Measurements from ENCODE around the gene MLXIP. TPM values are rescaled to one million over a fixed set of nuclear protein-coding genes. Genes with fewer than 3 reads are reported as not detected.

Gene MLXIP
- total and polyA plus RNA-seq, 9 of the 15 experiments (the other 6 are each of a cell fraction or from before 2014, with no cell fraction given): 2.2 to 66.3 (median 18.1) TPM

DNA sequence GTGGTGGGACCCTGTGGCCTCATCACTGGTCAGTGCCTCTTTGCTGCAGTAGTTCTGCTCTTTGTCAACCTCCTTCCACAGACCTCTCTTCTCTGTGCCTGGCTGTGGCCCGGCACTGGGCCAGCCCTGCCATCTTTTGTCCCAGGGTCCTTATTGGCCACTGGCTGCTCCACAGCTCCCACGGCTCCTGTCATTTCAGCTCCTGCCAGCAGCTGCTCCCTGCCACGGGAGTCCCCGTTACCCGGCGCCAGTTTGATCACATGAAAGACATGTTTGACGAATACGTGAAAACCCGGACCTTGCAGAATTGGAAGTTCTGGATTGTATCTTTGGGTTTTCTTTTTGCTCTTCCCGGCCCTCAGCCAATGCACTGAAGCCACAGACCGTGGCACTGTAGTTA is 60.1 kb downstream of the MLXIP start:
- Histone ChIP-seq H3K36me3 (ENCODE audit: control insufficient read depth, insufficient read depth, low read length) (peaks cover 88% of the 10 kb centered on the region), H3K79me2 (ENCODE audit: control insufficient read depth, insufficient read depth, low read length) (no peaks in the 10 kb centered on the region), H4K20me1 (replicated peaks; ENCODE audit: control insufficient read depth, insufficient read depth, low read length) (peaks cover 13% of the 10 kb centered on the region), H3K27ac (ENCODE audit: extremely low read depth, low read depth, low read length) (no peak overlapping the region), H3K9ac (ENCODE audit: insufficient read depth in 1 of 2, low read depth in 2 of 2, low read length in 2 of 2) (peak overlapping the region in 1 of 2 experiments; percentile 14; a peak in 1 of 4 replicates), H3K4me1 (replicated peaks in 1 of 2; ENCODE audit: control insufficient read depth in 2 of 2, insufficient read depth in 2 of 2, low read length in 2 of 2) (peaks cover 0 to 22% of the 10 kb centered on the region in 2 experiments; a peak in 1 of 5 replicates), H2AFZ (ENCODE audit: low read depth, low read length) (no peak overlapping the region), H3K27me3 (ENCODE audit: control insufficient read depth in 2 of 2, insufficient read depth in 2 of 2, low read length in 2 of 2) (no peaks in the 10 kb centered on the region), H3K9me1 (ENCODE audit: control insufficient read depth, insufficient read depth, low read length) (no peaks in the 10 kb centered on the region), H3K9me3 (replicated peaks; ENCODE audit: control insufficient read depth, insufficient read depth, low read depth, low read length) (no peaks in the 10 kb centered on the region), H3K4me3 (no peak overlapping the region), H3K4me2 (ENCODE audit: insufficient read depth, low read length) (no peak overlapping the region)
- POLR2A ChIA-PET: interaction anchor here (0.6 to 1.6 kb wide), 6 partner anchors 9 to 335 kb away, joined by 3 to 7 read pairs (median 3); partner anchors contain the start of gene SETD1B
- in situ Hi-C loops (cut with MboI): no loop called here
- WGBS (ENCODE audit: insufficient coverage, low coverage, missing lambda C conversion rate): 93% methylated on average over 11 of the region's 11 CpGs
- ATAC-seq (no peak), DNase-seq (ENCODE audit: extremely low read depth in 1 of 4, low spot score in 3 of 4) (no peak), FAIRE-seq (no peak)
- TF ChIP-seq CCNT2 (IDR thresholded peaks at IDR 0.05; ENCODE audit: borderline replicate concordance, extremely low read depth, insufficient read length, low read depth, low read length): peak; percentile 5
- TF ChIP-seq, protein P1, sequence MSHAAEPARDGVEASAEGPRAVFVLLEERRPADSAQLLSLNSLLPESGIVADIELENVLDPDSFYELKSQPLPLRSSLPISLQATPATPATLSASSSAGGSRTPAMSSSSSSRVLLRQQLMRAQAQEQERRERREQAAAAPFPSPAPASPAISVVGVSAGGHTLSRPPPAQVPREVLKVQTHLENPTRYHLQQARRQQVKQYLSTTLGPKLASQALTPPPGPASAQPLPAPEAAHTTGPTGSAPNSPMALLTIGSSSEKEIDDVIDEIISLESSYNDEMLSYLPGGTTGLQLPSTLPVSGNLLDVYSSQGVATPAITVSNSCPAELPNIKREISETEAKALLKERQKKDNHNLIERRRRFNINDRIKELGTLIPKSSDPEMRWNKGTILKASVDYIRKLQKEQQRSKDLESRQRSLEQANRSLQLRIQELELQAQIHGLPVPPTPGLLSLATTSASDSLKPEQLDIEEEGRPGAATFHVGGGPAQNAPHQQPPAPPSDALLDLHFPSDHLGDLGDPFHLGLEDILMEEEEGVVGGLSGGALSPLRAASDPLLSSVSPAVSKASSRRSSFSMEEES (CRISPR knock-in tag; IDR thresholded peaks at IDR 0.05): no peak
- TF ChIP-seq, protein P2, sequence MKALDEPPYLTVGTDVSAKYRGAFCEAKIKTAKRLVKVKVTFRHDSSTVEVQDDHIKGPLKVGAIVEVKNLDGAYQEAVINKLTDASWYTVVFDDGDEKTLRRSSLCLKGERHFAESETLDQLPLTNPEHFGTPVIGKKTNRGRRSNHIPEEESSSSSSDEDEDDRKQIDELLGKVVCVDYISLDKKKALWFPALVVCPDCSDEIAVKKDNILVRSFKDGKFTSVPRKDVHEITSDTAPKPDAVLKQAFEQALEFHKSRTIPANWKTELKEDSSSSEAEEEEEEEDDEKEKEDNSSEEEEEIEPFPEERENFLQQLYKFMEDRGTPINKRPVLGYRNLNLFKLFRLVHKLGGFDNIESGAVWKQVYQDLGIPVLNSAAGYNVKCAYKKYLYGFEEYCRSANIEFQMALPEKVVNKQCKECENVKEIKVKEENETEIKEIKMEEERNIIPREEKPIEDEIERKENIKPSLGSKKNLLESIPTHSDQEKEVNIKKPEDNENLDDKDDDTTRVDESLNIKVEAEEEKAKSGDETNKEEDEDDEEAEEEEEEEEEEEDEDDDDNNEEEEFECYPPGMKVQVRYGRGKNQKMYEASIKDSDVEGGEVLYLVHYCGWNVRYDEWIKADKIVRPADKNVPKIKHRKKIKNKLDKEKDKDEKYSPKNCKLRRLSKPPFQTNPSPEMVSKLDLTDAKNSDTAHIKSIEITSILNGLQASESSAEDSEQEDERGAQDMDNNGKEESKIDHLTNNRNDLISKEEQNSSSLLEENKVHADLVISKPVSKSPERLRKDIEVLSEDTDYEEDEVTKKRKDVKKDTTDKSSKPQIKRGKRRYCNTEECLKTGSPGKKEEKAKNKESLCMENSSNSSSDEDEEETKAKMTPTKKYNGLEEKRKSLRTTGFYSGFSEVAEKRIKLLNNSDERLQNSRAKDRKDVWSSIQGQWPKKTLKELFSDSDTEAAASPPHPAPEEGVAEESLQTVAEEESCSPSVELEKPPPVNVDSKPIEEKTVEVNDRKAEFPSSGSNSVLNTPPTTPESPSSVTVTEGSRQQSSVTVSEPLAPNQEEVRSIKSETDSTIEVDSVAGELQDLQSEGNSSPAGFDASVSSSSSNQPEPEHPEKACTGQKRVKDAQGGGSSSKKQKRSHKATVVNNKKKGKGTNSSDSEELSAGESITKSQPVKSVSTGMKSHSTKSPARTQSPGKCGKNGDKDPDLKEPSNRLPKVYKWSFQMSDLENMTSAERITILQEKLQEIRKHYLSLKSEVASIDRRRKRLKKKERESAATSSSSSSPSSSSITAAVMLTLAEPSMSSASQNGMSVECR (CRISPR knock-in tag; IDR thresholded peaks at IDR 0.05): no peak
- intact Hi-C loops (cut with micrococcal nuclease): no loop called here
- CTCF ChIA-PET (ENCODE audit: low intra/inter-chr PET ratio): no interaction called here
- no TSS peak for BruUV-seq (replicated peaks)

Measured in K562 (cell line).